Sigmoid colon (tissue), 7 donors: ENCODE measurements around the gene GOLGA6D. TPM values are rescaled to one million over a fixed set of nuclear protein-coding genes. Genes with fewer than 3 reads are reported as not detected.

ENCODE experiments used
- polyA plus RNA-seq, 3 donors: library from polyadenylated mRNA; stranded (reverse); fragments of 200-250 nt; gene quantifications; one replicate each; pipeline ENCODE4 v1.2.3, GENCODE V29; 2013
- small RNA-seq, 3 donors: library from RNA; depleted of rRNA; stranded (forward); fragments of <200 nt; gene quantifications; one replicate each; pipeline ENCODE3, GENCODE V24; 2016
- total RNA-seq, 4 donors: library from RNA; depleted of rRNA; stranded (reverse); fragments of >200 nt; gene quantifications; one replicate each; pipeline ENCODE4 v1.1.0, GENCODE V29; 2016
- donor health status: healthy with polysubstance abuse.
- donor health status: Bipolar disorder and iron deficiency.
- donor health status: healthy.

Gene GOLGA6D
- total and polyA plus RNA-seq, 7 donors: not detected

Small RNA genes within 50 kb of the gene (small RNA-seq; reads per million reads assigned to genes)
- gene AC068338.1: 0 reads per million in 3 donors
- gene RN7SL327P: 0 reads per million in 3 donors
- gene RN7SL489P: 0 reads per million in 3 donors

Other genes starting within 250 kb of the GOLGA6D start
- 10 to 100 TPM in 2 of 4 donors, 1 to 10 TPM in 2; 4.9 to 20.2 (median 12.0) TPM for gene C15orf39, start 81.0 kb upstream of the GOLGA6D start, total RNA-seq
- gene C15orf39, start 81.0 kb upstream of the GOLGA6D start, polyA plus RNA-seq: 10 to 100 TPM in 1 of 3 donors, 1 to 10 TPM in 2; 7.8 to 17.2 (median 9.5) TPM
- gene GOLGA6C, start 24.5 kb upstream of the GOLGA6D start, total RNA-seq: under 1 TPM in 1 of 4 donors, not detected in 3; 0.33 TPM
- not detected for gene GOLGA6C, start 24.5 kb upstream of the GOLGA6D start, polyA plus RNA-seq
- 10 to 100 TPM; 37.8 to 54.3 (median 49.3) TPM for gene COMMD4, start 53.2 kb downstream of the GOLGA6D start, total RNA-seq
- gene COMMD4, start 53.2 kb downstream of the GOLGA6D start, polyA plus RNA-seq: 100 to 1,000 TPM in 1 of 3 donors, 10 to 100 TPM in 2; 87.9 to 115 (median 98.5) TPM
- 10 to 100 TPM; 17.5 to 51.5 (median 34.9) TPM for gene NEIL1, start 64.2 kb downstream of the GOLGA6D start, total RNA-seq
- gene NEIL1, start 64.2 kb downstream of the GOLGA6D start, polyA plus RNA-seq: 10 to 100 TPM in 1 of 3 donors, 1 to 10 TPM in 2; 5.4 to 31.1 (median 6.5) TPM
- 100 to 1,000 TPM in 3 of 4 donors, 10 to 100 TPM in 1; 94.2 to 221 (median 132) TPM for gene MAN2C1, start 85.8 kb downstream of the GOLGA6D start, total RNA-seq
- 100 to 1,000 TPM in 1 of 3 donors, 10 to 100 TPM in 2; 18.0 to 146 (median 22.0) TPM for gene MAN2C1, start 85.8 kb downstream of the GOLGA6D start, polyA plus RNA-seq
- gene SIN3A, start 168.9 kb downstream of the GOLGA6D start, total RNA-seq: 10 to 100 TPM; 34.6 to 41.8 (median 39.3) TPM
- gene SIN3A, start 168.9 kb downstream of the GOLGA6D start, polyA plus RNA-seq: 10 to 100 TPM in 1 of 3 donors, 1 to 10 TPM in 2; 7.9 to 24.2 (median 9.0) TPM